GM12878 (cell line): ENCODE measurements around the gene CD1B.

ENCODE experiments used
- ASH2L ChIP-seq: fragments of 300-600, 200-600 bp; sonication (generic); IDR thresholded peaks from 2 replicates; pipeline ENCODE4 v1.6.1; 2017; ENCODE audit warnings: low read depth, mild to moderate bottlenecking, borderline replicate concordance
- CBX5 ChIP-seq: sonication (generic); IDR thresholded peaks from 2 replicates; pipeline ENCODE4 v1.6.1; 2016; ENCODE audit warnings: low read depth, moderate library complexity, mild to moderate bottlenecking, inconsistent platforms
- EED ChIP-seq: sonication (generic); IDR thresholded peaks from 2 replicates; pipeline ENCODE4 v1.6.1; 2016; ENCODE audit warnings: antibody characterized with exemption, low read depth
- EZH2 ChIP-seq: IDR thresholded peaks from 2 replicates; pipeline ENCODE4 v1.6.1; 2012; ENCODE audit warnings: low read depth, mild to moderate bottlenecking, control low read depth, inconsistent platforms, low read length, borderline replicate concordance; ENCODE audit not compliant: control insufficient read depth
- GABPA ChIP-seq: IDR thresholded peaks from 2 replicates; pipeline ENCODE4 v1.6.1; 2014; ENCODE audit warnings: antibody characterized with exemption, low read depth, mild to moderate bottlenecking, inconsistent platforms
- NFXL1 ChIP-seq: fragments of 450-650 bp; IDR thresholded peaks from 2 replicates; pipeline ENCODE4 v1.6.1; 2017; ENCODE audit warnings: antibody characterized with exemption, mild to moderate bottlenecking, borderline replicate concordance
- POLR2A ChIP-seq: IDR thresholded peaks from 2 replicates; pipeline ENCODE4 v1.6.1; 2011; ENCODE audit warnings: low read depth, mild to moderate bottlenecking, low read length
- RAD21 ChIP-seq: IDR thresholded peaks from 2 replicates; pipeline ENCODE4 v1.6.1; 2011; ENCODE audit warnings: mild to moderate bottlenecking, low read depth, low read length, moderate library complexity; ENCODE audit not compliant: insufficient read depth
- SMC3 ChIP-seq: IDR thresholded peaks from 2 replicates; pipeline ENCODE4 v1.6.1; 2011; ENCODE audit warnings: low read length, improper control_type of control experiment, borderline replicate concordance
- TAF1 ChIP-seq: IDR thresholded peaks from 2 replicates; pipeline ENCODE4 v1.6.1; 2011; ENCODE audit warnings: mild to moderate bottlenecking, low read depth, low read length, borderline replicate concordance
- TF ChIP-seq, protein P1 (sequence below): IDR thresholded peaks from 2 replicates; pipeline ENCODE4 v1.6.1; 2012; ENCODE audit warnings: improper control_type of control experiment, low read depth, low read length; ENCODE audit not compliant: insufficient replicate concordance
- TF ChIP-seq, protein P2 (sequence below), 3 experiments: IDR thresholded peaks in 2 of 3; conservative IDR thresholded peaks in 1 of 3; 2 replicates each; pipeline ENCODE4 v1.5.1; 2011; ENCODE audit warnings: low read depth in 3 of 3, low read length in 3 of 3, mild to moderate bottlenecking in 3 of 3, control low read depth in 2 of 3, moderate library complexity in 2 of 3, inconsistent platforms in 1 of 3, mixed read lengths in 1 of 3; ENCODE audit not compliant: control insufficient read depth in 2 of 3, insufficient read depth in 1 of 3; ENCODE audit errors: extremely low read depth in 1 of 3

DNA sequence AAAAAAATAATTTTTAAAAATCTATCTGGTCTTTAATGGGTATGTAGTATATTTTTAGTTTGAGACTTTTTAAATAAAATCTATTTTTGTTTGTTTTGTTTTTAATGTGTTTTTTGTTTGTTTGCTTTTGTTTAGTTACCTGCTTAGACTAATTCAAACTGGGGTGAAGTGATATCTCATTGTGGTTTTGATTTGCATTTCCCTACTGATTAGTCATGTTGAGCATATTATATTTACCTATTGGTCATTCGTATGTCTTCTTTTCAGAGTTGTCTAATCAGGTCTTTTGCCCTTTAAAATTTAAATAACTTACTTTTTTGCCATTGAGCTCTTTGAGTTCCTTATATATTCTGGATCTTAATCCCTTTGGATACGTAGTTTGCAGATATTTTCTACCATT lies 20.3 kb downstream of the CD1B start:
- TF ChIP-seq RAD21: no peak
- TF ChIP-seq, protein P1, sequence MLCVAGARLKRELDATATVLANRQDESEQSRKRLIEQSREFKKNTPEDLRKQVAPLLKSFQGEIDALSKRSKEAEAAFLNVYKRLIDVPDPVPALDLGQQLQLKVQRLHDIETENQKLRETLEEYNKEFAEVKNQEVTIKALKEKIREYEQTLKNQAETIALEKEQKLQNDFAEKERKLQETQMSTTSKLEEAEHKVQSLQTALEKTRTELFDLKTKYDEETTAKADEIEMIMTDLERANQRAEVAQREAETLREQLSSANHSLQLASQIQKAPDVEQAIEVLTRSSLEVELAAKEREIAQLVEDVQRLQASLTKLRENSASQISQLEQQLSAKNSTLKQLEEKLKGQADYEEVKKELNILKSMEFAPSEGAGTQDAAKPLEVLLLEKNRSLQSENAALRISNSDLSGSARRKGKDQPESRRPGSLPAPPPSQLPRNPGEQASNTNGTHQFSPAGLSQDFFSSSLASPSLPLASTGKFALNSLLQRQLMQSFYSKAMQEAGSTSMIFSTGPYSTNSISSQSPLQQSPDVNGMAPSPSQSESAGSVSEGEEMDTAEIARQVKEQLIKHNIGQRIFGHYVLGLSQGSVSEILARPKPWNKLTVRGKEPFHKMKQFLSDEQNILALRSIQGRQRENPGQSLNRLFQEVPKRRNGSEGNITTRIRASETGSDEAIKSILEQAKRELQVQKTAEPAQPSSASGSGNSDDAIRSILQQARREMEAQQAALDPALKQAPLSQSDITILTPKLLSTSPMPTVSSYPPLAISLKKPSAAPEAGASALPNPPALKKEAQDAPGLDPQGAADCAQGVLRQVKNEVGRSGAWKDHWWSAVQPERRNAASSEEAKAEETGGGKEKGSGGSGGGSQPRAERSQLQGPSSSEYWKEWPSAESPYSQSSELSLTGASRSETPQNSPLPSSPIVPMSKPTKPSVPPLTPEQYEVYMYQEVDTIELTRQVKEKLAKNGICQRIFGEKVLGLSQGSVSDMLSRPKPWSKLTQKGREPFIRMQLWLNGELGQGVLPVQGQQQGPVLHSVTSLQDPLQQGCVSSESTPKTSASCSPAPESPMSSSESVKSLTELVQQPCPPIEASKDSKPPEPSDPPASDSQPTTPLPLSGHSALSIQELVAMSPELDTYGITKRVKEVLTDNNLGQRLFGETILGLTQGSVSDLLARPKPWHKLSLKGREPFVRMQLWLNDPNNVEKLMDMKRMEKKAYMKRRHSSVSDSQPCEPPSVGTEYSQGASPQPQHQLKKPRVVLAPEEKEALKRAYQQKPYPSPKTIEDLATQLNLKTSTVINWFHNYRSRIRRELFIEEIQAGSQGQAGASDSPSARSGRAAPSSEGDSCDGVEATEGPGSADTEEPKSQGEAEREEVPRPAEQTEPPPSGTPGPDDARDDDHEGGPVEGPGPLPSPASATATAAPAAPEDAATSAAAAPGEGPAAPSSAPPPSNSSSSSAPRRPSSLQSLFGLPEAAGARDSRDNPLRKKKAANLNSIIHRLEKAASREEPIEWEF: no peak
- TF ChIP-seq CBX5: no peak
- TF ChIP-seq NFXL1: no peak
- TF ChIP-seq, protein P2, sequence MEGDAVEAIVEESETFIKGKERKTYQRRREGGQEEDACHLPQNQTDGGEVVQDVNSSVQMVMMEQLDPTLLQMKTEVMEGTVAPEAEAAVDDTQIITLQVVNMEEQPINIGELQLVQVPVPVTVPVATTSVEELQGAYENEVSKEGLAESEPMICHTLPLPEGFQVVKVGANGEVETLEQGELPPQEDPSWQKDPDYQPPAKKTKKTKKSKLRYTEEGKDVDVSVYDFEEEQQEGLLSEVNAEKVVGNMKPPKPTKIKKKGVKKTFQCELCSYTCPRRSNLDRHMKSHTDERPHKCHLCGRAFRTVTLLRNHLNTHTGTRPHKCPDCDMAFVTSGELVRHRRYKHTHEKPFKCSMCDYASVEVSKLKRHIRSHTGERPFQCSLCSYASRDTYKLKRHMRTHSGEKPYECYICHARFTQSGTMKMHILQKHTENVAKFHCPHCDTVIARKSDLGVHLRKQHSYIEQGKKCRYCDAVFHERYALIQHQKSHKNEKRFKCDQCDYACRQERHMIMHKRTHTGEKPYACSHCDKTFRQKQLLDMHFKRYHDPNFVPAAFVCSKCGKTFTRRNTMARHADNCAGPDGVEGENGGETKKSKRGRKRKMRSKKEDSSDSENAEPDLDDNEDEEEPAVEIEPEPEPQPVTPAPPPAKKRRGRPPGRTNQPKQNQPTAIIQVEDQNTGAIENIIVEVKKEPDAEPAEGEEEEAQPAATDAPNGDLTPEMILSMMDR (IDR thresholded peaks at IDR 0.05 in 2 of 3, conservative IDR thresholded peaks at IDR 0.05 in 1 of 3; ENCODE audit: control insufficient read depth in 2 of 3, extremely low read depth in 1 of 3, insufficient read depth in 1 of 3, low read depth in 3 of 3, low read length in 3 of 3): no peak
- no peak for TF ChIP-seq EZH2
- TF ChIP-seq TAF1: no peak
- no peak for TF ChIP-seq EED
- TF ChIP-seq SMC3: no peak
- TF ChIP-seq GABPA: no peak
- no peak for TF ChIP-seq POLR2A
- no peak for TF ChIP-seq ASH2L
